ENCODE measurements around the gene HPS1.

HPS1 gene

GRCh38 chr10:98410759-98411158, 36.0 kb downstream of the HPS1 start:
- no peak for FAIRE-seq

GRCh38 chr10:98410135-98410743, 36.5 kb downstream of the HPS1 start:
- no peak for FAIRE-seq

- no peak for FAIRE-seq
Measured at GRCh38 chr10:98408799-98409198, 37.9 kb downstream of the HPS1 start.

GRCh38 chr10:98407744-98408241, 38.9 kb downstream of the HPS1 start:
- no peak for FAIRE-seq

- FAIRE-seq, result no peak
Measured at GRCh38 chr10:98407017-98407743, 39.6 kb downstream of the HPS1 start.

GRCh38 chr10:98405422-98405821, 41.3 kb downstream of the HPS1 start:
- FAIRE-seq, result no peak

GRCh38 chr10:98404571-98405359, 42.0 kb downstream of the HPS1 start:
- no peak for FAIRE-seq

- FAIRE-seq, result no peak
Measured at GRCh38 chr10:98403812-98404504, 42.8 kb downstream of the HPS1 start.

- no peak for FAIRE-seq
Measured at GRCh38 chr10:98402931-98403718, 43.6 kb downstream of the HPS1 start.

GRCh38 chr10:98402478-98402877, 44.3 kb downstream of the HPS1 start:
- FAIRE-seq, result no peak

GRCh38 chr10:98400482-98400881, 46.3 kb downstream of the HPS1 start:
- no peak for FAIRE-seq

GRCh38 chr10:98399784-98400183, 47.0 kb downstream of the HPS1 start:
- no peak for FAIRE-seq

- no peak for FAIRE-seq
Measured at GRCh38 chr10:98397089-98397600, 49.6 kb downstream of the HPS1 start.

GRCh38 chr10:98396096-98397063, 50.4 kb downstream of the HPS1 start:
- FAIRE-seq, result no peak

GRCh38 chr10:98394851-98395440, 51.8 kb downstream of the HPS1 start:
- FAIRE-seq, result no peak

GRCh38 chr10:98391578-98391991, 55.1 kb downstream of the HPS1 start:
- FAIRE-seq, result no peak

- no peak for FAIRE-seq
Measured at GRCh38 chr10:98391065-98391464, 55.7 kb downstream of the HPS1 start.

- FAIRE-seq, result no peak
Measured at GRCh38 chr10:98390406-98390805, 56.3 kb downstream of the HPS1 start.

GRCh38 chr10:98389398-98389797, 57.3 kb downstream of the HPS1 start:
- FAIRE-seq, result no peak

GRCh38 chr10:98388101-98388655, 58.6 kb downstream of the HPS1 start:
- FAIRE-seq, result no peak
